Left kidney (tissue), 2 donors: ENCODE measurements around the gene PKP1. TPM values are rescaled to one million over a fixed set of nuclear protein-coding genes. Genes with fewer than 3 reads are reported as not detected.

Source experiments
- DNase-seq: peaks from one replicate; pipeline ENCODE4 v3.0.0-alpha.2; 2013
- polyA plus RNA-seq: library from polyadenylated mRNA; unstranded; fragments of 120-200 nt; gene quantifications from one replicate; pipeline ENCODE4 v1.2.1, GENCODE V29; 2013; ENCODE audit not compliant: insufficient read length

The PKP1 gene
- polyA plus RNA-seq, 1 donor = 0.10 TPM

DNA sequence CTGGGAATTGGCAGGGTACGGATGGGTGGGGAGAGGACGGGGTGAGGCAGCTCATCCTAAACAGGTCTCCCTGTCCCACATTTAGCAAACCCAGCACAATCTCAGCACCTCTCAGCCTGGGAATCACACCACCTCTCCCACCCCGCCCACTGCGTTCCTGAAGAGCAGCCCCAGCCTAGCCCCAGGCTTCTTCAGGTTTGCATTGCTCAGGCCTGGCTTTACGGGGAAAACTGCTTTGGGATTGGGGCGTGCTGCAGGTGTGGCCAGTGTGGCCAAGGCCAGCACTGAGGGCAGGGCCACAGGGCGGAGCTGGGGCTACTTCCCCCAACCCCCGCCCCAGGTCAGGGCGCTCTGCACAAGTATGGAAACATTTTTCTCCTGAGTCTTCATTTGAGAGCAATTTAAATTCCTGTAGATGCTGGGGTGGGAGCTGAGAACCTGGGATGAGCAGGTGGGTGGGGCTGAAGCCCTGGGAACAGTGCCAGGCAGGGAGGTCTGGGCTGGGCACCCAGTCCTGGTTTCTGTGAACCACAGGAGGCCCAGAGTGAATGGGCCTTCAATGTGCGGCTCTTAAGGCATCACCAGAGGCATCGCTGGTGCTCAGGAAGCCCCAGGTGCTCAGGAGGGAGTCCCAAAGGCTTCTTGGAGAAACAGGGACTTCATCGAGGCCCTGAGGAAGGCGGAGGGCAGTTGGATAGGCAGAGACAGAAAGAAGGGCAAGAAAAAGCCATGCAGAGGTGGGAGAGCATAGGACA, 70.1 kb downstream of the PKP1 start:
- DNase-seq = no peak

GRCh38 chr1:201354151-201354900, 71.0 kb downstream of the PKP1 start:
- DNase-seq = no peak

GRCh38 chr1:201354901-201355295, 71.6 kb downstream of the PKP1 start:
- DNase-seq = no peak

DNA sequence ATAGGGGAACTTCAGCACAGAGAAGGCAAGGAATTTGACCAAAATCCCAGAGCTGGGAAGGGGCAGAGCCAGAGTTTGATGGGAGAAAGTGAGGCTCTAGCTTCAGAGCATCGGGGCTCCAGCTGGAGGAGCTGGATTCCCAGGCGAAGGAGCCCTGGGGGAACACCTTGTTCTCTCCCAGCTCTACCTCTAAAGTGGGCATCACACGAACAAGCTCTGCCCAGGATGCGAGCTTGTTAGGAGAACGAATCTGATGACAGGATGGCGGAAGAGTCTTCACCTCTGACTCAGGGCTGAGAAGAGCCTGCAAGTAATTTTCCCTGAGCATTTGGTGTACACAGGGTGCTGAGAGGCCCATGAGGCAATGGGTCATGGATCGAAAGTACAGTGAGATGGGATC, 72.2 kb downstream of the PKP1 start:
- no peak for DNase-seq

DNA sequence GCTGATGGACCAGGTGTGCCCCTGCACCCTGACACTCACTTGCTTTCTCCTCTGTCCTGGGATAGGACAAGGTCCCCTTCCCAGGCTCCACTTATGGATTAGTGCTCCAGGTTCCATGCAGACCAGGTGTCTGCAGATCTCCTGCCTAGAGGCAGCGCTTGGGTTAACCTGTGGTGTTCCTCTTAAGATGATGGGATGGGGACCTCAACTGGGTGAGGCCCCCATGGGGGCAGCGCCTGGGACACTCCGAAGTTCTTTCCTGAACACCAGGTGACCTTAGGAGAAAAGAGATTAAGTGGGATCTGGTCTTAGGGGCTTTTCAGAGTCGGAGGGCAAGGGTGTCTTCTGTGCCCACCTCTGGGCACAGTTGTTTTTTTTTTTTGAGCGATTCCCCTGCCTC, 72.9 kb downstream of the PKP1 start:
- DNase-seq = no peak

- no peak for DNase-seq
Observed at GRCh38 chr1:201356701-201357100, 73.4 kb downstream of the PKP1 start.

- no peak for DNase-seq
Observed at GRCh38 chr1:201357211-201357610, 73.9 kb downstream of the PKP1 start.

DNA sequence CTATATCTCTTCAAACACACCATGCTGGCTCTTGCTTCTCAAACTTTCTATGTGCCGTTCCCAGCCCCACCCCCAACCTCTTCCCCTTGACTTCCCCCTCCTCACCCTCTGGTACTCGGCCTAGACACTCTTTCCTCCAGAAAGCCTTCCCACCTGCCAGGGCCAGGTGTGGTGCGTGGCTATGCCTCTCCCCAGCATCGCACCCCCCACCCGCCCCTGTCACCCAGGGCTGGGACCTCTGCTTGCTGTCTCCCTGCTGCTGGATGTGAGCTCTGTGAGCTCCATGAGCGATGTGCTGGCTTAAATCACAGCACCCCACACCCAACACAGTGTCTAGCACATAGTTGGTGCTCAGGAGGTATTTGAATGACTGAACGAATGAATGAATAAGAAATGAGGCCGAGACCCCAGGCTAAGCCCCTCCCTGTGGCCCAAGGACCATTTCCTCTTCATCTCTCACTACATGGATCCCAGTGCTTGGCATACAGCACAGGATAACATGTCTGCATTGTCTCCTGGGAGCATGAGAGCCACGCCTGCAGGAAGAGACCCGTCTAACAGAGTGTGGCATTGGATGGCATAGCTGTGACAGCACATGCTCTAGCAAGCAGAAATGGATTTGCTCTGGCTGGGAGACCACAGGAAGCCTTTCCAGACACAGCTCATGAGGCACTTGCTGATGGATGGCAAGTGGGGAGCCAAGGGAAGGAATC, 74.5 kb downstream of the PKP1 start:
- DNase-seq = no peak

DNA sequence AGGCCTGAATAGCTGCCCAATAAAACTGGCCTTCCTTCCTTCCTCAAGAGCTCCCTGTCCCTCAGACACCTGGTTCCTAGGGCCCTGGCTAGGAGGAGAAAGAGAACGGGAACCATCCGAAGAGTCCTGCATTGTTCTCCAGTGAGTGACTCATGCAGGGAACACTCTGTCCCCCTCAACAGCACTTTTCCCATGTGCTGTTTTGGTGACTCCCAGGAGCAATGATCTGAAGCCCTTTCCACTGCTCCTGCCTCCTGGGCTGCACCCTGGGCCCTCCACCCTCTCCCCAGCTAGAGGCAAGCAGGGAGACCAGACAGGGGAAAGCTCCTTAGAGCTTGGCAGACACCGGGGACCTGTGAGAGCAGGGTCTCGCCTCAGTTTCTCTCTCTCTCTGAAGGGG, 75.3 kb downstream of the PKP1 start:
- DNase-seq = no peak

DNA sequence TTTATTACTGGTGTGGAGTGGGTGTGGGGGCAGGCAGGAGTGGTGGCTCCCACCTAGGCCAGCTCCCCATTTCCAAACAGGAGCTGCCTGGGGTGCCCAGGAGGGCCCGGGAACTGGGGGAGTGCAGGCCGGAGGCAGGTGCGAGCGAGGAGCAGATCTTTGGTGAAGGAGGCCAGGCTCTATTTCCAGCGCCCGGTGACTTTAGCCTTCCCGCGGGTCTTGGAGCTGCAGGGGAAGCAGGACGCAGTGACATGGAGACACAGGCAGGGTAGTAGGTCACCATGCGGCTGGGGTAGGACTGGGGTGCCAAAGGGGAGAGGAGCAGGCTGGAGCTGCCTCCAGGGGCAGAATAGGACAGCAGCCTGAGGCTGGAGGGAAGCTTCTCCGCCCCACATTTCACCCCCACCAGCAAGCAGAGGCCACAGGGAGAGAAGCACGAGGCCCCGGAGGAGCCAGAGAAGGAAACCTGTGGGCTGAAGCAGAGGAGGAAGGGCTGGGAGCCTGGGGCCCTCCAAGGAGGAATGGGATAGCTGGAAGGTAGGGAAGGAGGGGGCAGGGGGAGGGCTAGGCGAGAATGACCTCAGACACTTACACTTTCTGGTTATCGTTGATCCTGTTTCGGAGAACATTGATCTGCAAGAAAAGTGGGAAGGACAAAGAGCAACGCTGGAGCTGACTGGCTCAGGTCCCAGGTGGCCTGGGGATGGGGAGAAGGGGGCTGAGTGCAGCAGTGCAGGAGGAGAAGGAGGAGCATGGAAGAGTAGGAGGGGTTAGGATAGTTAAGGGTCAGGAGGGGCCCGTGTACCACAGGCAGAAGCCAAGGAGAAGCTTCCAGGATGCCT, 75.9 kb downstream of the PKP1 start:
- DNase-seq = no peak

DNA sequence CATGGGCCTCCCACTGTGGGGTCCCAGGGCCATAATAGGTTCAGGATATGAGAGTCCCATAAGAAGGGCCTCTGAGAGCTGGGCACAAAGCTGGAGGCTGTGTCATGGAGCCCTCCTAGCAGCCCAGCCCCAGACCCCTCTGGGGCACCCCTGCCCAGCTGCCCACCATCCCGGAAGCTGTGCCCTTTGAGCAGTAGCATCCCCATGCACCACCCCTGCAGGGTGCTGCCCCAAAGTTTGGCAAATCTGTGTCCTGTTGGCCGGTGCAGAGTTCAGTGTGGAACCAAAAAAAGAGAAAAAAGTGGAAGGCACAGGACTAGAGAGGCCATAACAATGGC, 76.5 kb downstream of the PKP1 start:
- DNase-seq = no peak

- DNase-seq = no peak
Observed at GRCh38 chr1:201360486-201360885, 77.2 kb downstream of the PKP1 start.

DNA sequence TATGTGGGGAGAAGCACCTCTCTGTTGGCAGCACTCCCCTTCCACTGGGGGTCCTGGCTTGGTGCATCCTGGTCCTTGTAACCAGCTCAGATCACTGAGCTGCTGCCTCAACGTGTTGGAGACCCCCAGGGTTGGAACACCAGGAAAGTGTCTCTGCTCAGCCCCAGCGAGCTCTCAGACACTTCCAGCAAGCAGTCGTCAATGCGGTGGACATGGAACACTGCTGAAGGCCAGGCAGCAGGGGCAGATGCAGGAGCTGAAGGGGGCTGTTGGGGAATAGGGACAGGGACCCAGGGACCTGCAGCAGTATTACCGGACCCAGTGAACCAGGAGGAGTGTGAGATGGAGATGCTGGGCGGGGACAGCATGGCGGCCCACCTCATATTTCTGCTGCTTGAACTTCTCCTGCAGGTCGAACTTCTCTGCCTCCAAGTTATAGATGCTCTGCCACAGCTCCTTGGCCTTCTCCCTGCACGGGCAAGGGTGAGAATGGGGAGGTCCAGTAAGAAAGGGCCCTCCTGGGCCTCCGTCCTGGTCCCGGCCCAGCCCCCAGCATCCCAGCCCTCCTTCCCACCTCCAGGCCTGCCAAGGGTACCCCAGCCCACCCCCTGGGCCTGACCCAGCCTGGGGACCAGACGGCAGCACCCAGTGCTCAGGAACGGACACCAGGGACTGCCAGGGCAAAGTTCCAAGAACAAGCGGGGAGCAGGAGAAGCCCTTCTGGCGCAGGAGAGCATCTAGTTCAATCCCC, 77.8 kb downstream of the PKP1 start:
- DNase-seq = no peak

DNA sequence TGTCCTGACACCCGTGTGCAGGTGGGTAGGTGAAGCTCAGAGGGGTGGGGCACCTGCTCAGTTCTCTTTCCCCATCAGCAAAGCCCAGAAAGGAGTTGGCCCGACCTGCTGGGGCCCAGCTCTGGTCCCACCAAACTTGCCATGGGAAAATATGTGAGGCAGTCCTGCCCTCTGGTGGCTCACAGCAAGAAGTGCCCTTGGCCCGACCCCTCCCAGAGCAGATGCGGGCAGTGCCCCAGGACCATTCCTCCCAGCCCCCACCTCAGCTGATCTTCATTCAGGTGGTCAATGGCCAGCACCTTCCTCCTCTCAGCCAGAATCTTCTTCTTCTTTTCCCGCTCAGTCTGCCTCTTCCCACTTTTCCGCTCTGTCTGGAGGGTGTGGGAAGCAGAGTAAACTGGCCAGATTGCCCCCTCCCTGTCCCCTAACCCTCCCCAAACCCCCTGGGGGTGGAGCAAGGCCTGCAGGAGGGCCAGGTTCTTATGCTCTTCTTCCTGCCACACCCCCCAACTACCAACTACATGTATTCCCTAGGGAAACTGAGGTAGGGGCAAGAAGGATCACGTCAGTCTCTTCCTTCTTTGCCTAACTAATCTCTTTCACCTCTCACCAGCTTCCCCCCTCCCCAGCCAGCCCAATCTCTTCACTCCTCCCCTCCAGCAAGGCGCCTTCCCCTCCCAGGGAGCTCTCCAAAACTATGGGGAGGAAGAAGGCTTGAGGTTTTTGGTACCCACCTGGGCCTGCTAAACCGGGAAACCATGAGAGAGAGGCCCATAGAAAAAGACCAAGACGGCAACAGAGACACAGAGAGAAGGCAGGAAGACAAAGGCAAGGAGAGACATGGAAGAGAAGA, 78.6 kb downstream of the PKP1 start:
- DNase-seq = no peak

DNA sequence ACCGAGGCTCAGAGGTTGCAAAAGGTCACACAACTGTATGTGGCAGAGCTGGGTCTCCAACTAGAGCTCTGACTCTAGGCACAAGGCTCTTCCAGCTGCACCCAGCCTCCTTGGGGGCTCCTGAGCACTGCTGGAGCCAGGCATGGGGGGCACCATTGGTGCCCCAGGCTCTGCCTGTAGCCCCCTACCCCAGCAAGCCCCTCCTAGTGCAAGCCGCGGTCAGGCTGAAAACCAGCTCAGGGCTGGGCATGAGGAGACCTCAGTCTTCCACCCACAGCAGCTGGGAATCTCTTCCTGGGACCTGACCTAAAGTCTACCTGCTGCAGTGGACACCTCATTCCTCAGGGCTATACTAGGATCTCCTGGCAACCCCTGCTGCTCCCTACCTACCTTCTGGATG, 79.6 kb downstream of the PKP1 start:
- DNase-seq = no peak

DNA sequence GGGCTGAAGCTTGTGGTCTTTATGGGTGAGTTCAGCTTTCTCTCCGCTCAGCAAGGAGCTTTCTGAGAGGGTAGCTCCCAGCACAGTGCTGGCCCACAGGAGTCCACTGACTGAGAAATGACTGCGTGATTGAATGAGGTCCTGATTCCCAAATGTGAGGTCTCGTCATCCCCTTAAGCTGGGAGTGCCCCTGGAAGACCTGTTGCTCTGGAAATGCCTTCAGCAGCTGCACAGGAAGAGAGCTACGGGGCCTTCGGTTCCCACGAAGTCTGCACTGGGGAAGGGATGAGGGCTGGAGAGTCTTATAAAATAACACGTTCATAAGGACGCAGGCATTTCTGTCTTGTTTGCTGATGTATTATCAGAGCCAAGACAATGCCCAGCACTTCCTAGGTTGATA, 80.2 kb downstream of the PKP1 start:
- no peak for DNase-seq

- no peak for DNase-seq
Observed at GRCh38 chr1:201364808-201365105, 81.5 kb downstream of the PKP1 start.

GRCh38 chr1:201365251-201365650, 81.9 kb downstream of the PKP1 start:
- DNase-seq = no peak

DNA sequence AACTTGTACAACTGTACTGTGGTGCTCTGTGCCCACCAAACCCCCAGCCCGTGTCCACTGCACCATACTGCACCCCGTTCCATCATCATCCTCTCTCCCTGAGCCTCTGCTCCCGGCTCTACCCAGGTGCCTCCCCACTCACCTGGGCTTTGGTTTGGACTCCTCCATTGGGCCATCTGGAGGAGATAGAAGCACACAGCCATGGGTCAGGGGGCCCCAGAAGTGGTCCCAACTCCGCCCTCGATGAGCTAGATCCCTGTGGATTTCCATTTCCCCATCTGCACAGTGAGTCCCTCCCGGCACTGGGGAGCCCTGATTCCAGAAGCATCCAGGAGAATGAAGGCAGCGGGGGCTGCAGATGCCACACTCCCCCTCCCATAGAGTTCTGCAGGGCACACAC, 83.4 kb downstream of the PKP1 start:
- DNase-seq = no peak

- DNase-seq = no peak
Observed at GRCh38 chr1:201369209-201369608, 85.9 kb downstream of the PKP1 start.

- DNase-seq = no peak
Observed at GRCh38 chr1:201370500-201370899, 87.2 kb downstream of the PKP1 start.
